GM19035 (cell line): ENCODE measurements around the gene SLC35C1.
"Not testable (repeated sequence)": the region's sequence is repeated elsewhere in the genome, so short reads cannot be mapped to it uniquely, and the experiment has no call there.

Source experiments
- ATAC-seq: cut with Tn5 transposase; IDR thresholded peaks from one replicate; pipeline ENCODE4 v1.9.1; 2021; ENCODE audit not compliant: unreplicated experiment

SLC35C1 gene

GRCh38 chr11:45786272-45786671 is 18.7 kb upstream of the SLC35C1 start:
- ATAC-seq, result no peak

GRCh38 chr11:45788887-45789286 is 16.1 kb upstream of the SLC35C1 start:
- no peak for ATAC-seq

GRCh38 chr11:45791524-45791923 is 13.4 kb upstream of the SLC35C1 start:
- ATAC-seq, result no peak

- no peak for ATAC-seq
These were observed 10.8 kb upstream of the SLC35C1 start for GRCh38 chr11:45794169-45794568.

- ATAC-seq, result no peak
These were observed 9.6 kb upstream of the SLC35C1 start for GRCh38 chr11:45795379-45795778.

- ATAC-seq, result no peak
These were observed 8.5 kb upstream of the SLC35C1 start for GRCh38 chr11:45796461-45796861.

- ATAC-seq, result no peak
These were observed 6.0 kb upstream of the SLC35C1 start for GRCh38 chr11:45798793-45799441.

GRCh38 chr11:45799562-45799961 is 5.4 kb upstream of the SLC35C1 start:
- no peak for ATAC-seq

GRCh38 chr11:45800261-45800660 is 4.7 kb upstream of the SLC35C1 start:
- no peak for ATAC-seq

- no peak for ATAC-seq
These were observed 3.1 kb upstream of the SLC35C1 start for GRCh38 chr11:45801723-45802315.

- ATAC-seq, result no peak
These were observed 2.2 kb upstream of the SLC35C1 start for GRCh38 chr11:45802531-45803317.

- peak; percentile 17 for ATAC-seq
These were observed 783 bp upstream of the SLC35C1 start for GRCh38 chr11:45803971-45804760.

GRCh38 chr11:45805305-45806071 is 539 bp downstream of the SLC35C1 start:
- ATAC-seq, result peak; percentile 32

- ATAC-seq, result no peak
These were observed 1.4 kb downstream of the SLC35C1 start for GRCh38 chr11:45806072-45806933.

GRCh38 chr11:45806937-45807791 is 2.2 kb downstream of the SLC35C1 start:
- ATAC-seq, result no peak

GRCh38 chr11:45807792-45808238 is 2.9 kb downstream of the SLC35C1 start:
- no peak for ATAC-seq

GRCh38 chr11:45808427-45808826 is 3.5 kb downstream of the SLC35C1 start:
- ATAC-seq, result not testable (repeated sequence)
